Measurements from ENCODE around the gene GNAS. TPM values are rescaled to one million over a fixed set of nuclear protein-coding genes. Genes with fewer than 3 reads are reported as not detected.

Gene GNAS
- total RNA-seq, 2 donors from 2014 or later = 1,032 to 1,202 TPM

DNA sequence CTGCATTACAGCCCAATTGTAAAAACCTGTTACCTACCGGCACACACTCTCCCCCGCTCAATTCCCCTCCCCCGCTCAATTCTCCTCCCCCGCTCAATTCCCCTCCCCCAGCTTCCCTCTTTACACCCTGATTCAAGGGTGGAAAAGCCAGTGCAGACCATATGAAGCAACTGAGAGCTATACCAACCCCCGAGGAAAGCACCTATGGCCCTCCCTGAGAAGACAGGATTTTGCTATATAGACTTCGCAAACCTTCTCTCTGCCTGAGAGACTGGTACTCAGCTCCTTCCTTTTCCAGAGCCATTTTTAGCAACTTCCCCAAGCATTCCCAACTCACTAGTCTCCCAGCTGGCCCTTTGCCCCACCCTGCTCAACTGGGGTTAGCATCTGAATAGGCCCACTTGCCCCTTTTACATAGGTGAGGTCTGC lies 9.4 kb upstream of the GNAS start:
- Histone ChIP-seq H3K36me3 (no peaks in the 10 kb centered on the region), H3K9me3 (no peaks in the 10 kb centered on the region), H3K27ac (no peak overlapping the region), H3K27me3 (peaks cover 0 to 3% of the 10 kb centered on the region in 2 donors), H3K4me1 (peaks cover 0 to 6% of the 10 kb centered on the region in 2 donors), H3K4me3 (no peak overlapping the region)
- DNase-seq (ENCODE audit: low spot score) = no peak
- TF ChIP-seq, protein P1, sequence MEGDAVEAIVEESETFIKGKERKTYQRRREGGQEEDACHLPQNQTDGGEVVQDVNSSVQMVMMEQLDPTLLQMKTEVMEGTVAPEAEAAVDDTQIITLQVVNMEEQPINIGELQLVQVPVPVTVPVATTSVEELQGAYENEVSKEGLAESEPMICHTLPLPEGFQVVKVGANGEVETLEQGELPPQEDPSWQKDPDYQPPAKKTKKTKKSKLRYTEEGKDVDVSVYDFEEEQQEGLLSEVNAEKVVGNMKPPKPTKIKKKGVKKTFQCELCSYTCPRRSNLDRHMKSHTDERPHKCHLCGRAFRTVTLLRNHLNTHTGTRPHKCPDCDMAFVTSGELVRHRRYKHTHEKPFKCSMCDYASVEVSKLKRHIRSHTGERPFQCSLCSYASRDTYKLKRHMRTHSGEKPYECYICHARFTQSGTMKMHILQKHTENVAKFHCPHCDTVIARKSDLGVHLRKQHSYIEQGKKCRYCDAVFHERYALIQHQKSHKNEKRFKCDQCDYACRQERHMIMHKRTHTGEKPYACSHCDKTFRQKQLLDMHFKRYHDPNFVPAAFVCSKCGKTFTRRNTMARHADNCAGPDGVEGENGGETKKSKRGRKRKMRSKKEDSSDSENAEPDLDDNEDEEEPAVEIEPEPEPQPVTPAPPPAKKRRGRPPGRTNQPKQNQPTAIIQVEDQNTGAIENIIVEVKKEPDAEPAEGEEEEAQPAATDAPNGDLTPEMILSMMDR (IDR thresholded peaks at IDR 0.05) = no peak

DNA sequence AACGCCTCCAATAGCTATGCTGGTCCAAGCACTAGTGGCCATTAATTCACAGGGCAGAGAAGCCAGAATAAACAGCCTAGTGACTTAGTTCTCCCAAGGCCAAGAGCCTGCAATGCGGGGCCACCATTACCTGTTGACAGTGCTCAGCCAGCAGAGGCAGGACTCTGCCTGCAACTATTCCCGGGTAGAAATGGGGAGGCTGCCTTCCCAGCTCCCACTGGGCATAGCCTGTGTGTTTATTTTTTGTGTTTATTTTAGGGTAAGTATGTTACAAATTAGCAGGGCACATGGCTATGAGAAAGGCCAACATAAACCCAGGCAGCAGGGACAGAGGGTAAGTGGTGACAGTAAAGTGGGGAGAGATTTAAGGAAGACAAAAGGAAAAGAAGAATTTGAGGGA lies 6.8 kb upstream of the GNAS start:
- TF ChIP-seq, protein P1 (IDR thresholded peaks at IDR 0.05) = no peak
- no peak for DNase-seq (ENCODE audit: low spot score)
- Histone ChIP-seq H3K9me3 (no peaks in the 10 kb centered on the region), H3K27ac (no peak overlapping the region), H3K27me3 (no peaks in the 10 kb centered on the region), H3K4me3 (no peak overlapping the region), H3K36me3 (no peaks in the 10 kb centered on the region), H3K4me1 (no peaks in the 10 kb centered on the region)

DNA sequence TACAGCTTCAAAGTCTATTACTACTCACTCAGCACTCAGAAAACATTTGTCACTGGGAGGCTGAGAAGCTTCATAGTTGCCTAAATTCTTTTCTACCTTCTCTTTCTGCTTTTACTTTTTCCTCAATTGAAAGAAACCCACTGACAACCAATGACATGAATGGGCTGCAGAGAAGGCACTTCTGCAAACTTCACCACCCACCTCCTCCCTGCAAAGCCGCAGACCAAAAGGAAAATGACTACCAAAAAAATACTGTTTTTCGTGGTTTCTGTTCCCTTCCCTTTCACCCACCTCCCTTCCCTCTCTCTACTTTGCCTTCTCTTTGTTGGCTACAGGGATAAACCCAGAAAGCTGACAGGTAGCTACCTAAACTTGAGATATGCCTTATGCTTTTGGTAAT lies 5.1 kb upstream of the GNAS start:
- Histone ChIP-seq H3K36me3 (no peaks in the 10 kb centered on the region), H3K27ac (no peak overlapping the region), H3K4me1 (no peaks in the 10 kb centered on the region), H3K27me3 (no peaks in the 10 kb centered on the region), H3K9me3 (no peaks in the 10 kb centered on the region), H3K4me3 (no peak overlapping the region)
- TF ChIP-seq, protein P1 (IDR thresholded peaks at IDR 0.05) = no peak
- DNase-seq (ENCODE audit: low spot score) = no peak

DNA sequence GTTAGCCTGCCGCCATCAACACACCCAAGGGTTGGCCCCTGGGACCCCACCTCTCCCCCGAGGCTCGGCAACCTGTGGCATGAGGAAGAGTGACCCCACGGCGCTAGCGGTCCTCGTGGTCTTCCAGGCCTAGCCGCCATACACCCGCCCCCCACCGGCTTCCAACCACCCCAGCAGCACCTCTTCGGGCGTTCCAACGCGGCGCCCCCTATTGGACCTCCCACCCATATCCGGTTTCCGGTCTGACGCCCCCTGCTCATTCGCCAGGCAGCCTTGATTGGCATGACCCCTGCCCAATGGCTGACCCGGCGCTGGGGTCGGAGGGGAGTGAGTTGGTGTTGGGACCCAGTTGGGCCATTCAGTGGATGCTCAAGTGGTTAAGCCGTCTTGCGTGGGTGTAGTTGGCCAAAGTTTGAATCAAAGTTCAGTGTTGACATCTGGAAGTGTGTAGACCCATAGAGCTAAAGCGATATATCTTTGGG lies 1.8 kb upstream of the GNAS start, which contains the start of gene GNAS-AS1:
TSS of gene GNAS-AS1 (minus strand) at position 210 of the 482 bp plus-strand sequence.
- no peaks in the 10 kb centered on the region for H3K27me3 ChIP-seq
- H3K9me3 ChIP-seq = no peaks in the 10 kb centered on the region
- H3K4me1 ChIP-seq = peaks cover 0 to 17% of the 10 kb centered on the region in 2 donors
- peak; percentile 73 for DNase-seq (ENCODE audit: low spot score)
- no peak within 1 kb of the TSS for H3K27ac ChIP-seq
- peak within 1 kb of the TSS; percentile 49 to 59 for H3K4me3 ChIP-seq
- TF ChIP-seq, protein P1 (IDR thresholded peaks at IDR 0.05) = peak in 1 of 2 donors; percentile 39
- no peaks in the 10 kb centered on the region for H3K36me3 ChIP-seq

DNA sequence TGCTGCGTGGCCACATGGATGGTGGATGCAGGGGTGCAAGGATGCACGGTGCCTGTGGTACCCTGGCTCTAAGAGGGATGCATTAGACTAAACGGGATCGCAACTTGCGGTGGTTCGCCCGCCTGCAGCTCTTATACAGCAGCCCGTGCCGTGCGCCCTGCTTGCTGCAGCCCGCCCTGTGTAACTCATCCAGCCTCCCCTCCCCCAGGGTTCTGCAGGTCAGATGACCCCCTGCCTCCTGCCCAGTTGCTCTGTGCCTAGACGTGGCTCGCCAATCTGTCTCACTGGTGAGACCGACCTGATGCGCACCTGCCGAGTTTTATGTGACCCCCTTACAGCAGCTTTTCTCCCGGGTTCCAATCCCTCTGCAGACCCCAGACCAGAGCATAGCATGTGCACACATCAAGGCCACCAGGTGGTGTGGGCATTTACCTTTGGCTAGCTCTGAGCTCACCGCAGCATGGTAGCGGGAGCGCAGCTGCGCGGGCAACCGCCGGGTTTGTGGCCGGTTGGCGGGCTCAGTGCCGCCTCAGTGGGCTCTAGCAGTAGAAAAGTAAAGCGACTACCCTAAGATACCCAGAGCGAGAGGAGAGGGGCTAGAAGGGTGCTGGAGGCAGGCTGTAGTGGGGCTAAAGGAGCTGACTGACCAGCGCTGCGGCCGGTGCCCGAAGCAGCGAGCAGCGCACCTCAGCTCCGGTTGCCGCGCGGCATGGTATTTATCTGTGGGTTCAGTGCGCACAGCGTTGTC lies 1.1 kb upstream of the GNAS start:
- peaks cover 0 to 17% of the 10 kb centered on the region in 2 donors for H3K4me1 ChIP-seq
- TF ChIP-seq, protein P1 (IDR thresholded peaks at IDR 0.05) = no peak
- no peaks in the 10 kb centered on the region for H3K27me3 ChIP-seq
- H3K9me3 ChIP-seq = no peaks in the 10 kb centered on the region
- H3K4me3 ChIP-seq = peak overlapping the region; percentile 49 to 59
- no peaks in the 10 kb centered on the region for H3K36me3 ChIP-seq
- no peak for DNase-seq (ENCODE audit: low spot score)
- no peak overlapping the region for H3K27ac ChIP-seq

Measured in right atrium auricular region (tissue), 2 donors.